Mesothelial cell of epicardium (in vitro differentiated cells): Measurements from ENCODE around the gene BAHCC1. TPM values are rescaled to one million over a fixed set of nuclear protein-coding genes. Genes with fewer than 3 reads are reported as not detected.

ENCODE experiments used
- DNase-seq, 2 experiments: peaks; one replicate each; pipeline ENCODE4 v3.0.0; 2021; ENCODE audit warnings: low spot score in 2 of 2; ENCODE audit not compliant: unreplicated experiment in 2 of 2
- H3K27ac Mint-ChIP-seq: 2 replicates; pipeline ENCODE4 v1.8.0; 2021; ENCODE audit warnings: mixed read lengths
- H3K27me3 Mint-ChIP-seq: 2 replicates; pipeline ENCODE4 v1.8.0; 2021; ENCODE audit warnings: low read depth, mixed read lengths
- H3K36me3 Mint-ChIP-seq: 2 replicates; pipeline ENCODE4 v1.8.0; 2021; ENCODE audit warnings: mixed read lengths
- H3K4me1 Mint-ChIP-seq: 2 replicates; pipeline ENCODE4 v1.8.0; 2021; ENCODE audit warnings: mixed read lengths
- H3K4me3 Mint-ChIP-seq: 2 replicates; pipeline ENCODE4 v1.8.0; 2021; ENCODE audit warnings: mild to moderate bottlenecking, moderate library complexity, mixed read lengths
- H3K9me3 Mint-ChIP-seq: 2 replicates; pipeline ENCODE4 v1.8.0; 2021; ENCODE audit warnings: mixed read lengths
- CTCF ChIP-seq: fragments of 200-600 bp; sonication (generic); IDR thresholded peaks from one replicate; pipeline ENCODE4 v1.5.0; 2021; ENCODE audit warnings: antibody characterized with exemption; ENCODE audit not compliant: unreplicated experiment
- total RNA-seq: library from RNA; stranded (reverse); gene quantifications from 3 replicates; pipeline ENCODE4 v1.2.1, GENCODE V29; 2021

BAHCC1 gene
- total RNA-seq, 1 donor from 2014 or later, result 34.9 TPM

- H3K4me1 Mint-ChIP-seq, result no peaks in the 10 kb centered on the region
- H3K27me3 Mint-ChIP-seq, result no peaks in the 10 kb centered on the region
- H3K27ac Mint-ChIP-seq, result no peak overlapping the region
- no peak overlapping the region for H3K4me3 Mint-ChIP-seq
- no peak for DNase-seq
- no peak for TF ChIP-seq CTCF
- H3K9me3 Mint-ChIP-seq, result no peaks in the 10 kb centered on the region
- no peaks in the 10 kb centered on the region for H3K36me3 Mint-ChIP-seq
Observed at GRCh38 chr17:81433656-81434055, 38.4 kb downstream of the BAHCC1 start.

GRCh38 chr17:81434072-81434471 is 38.8 kb downstream of the BAHCC1 start:
- TF ChIP-seq CTCF, result no peak
- no peaks in the 10 kb centered on the region for H3K9me3 Mint-ChIP-seq
- no peak overlapping the region for H3K4me3 Mint-ChIP-seq
- no peak for DNase-seq
- H3K36me3 Mint-ChIP-seq, result no peaks in the 10 kb centered on the region
- no peaks in the 10 kb centered on the region for H3K4me1 Mint-ChIP-seq
- no peak overlapping the region for H3K27ac Mint-ChIP-seq
- H3K27me3 Mint-ChIP-seq, result no peaks in the 10 kb centered on the region

- H3K27ac Mint-ChIP-seq, result no peak overlapping the region
- H3K27me3 Mint-ChIP-seq, result no peaks in the 10 kb centered on the region
- no peak for DNase-seq
- no peak for TF ChIP-seq CTCF
- no peaks in the 10 kb centered on the region for H3K36me3 Mint-ChIP-seq
- H3K9me3 Mint-ChIP-seq, result no peaks in the 10 kb centered on the region
- no peak overlapping the region for H3K4me3 Mint-ChIP-seq
- no peaks in the 10 kb centered on the region for H3K4me1 Mint-ChIP-seq
Observed at GRCh38 chr17:81434681-81435417, 39.6 kb downstream of the BAHCC1 start.

DNA sequence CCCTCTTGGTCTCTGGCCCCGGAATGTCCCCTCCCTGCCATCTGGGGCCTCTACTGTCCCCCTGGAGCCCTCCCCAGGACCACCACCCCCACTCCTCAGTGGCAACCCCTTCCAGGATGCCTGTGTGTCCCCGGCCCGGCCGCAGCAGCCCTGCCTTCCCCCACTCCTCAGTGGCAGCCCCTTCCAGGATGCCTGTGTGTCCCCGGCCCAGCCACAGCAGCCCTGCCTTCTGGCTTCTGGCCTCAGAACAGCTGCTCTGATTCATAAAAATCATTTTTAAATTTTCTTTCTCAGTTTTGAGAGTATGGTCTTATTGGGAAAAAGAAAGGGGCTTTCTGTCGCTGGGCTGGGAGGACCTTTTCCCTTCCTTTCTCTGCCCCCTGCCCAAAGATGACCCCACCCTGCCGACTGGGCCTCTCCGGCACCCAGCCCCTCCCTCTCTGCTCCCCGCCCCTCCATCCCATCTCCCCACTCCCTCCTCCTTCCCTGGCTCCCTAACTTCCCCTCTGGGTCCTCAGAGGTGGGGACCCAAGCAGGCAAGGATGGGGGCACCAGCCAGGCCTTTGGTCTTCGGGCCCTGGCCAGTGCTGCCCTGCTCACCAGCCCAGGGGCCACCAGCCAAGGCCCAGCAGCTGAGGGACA is 40.5 kb downstream of the BAHCC1 start:
- Mint-ChIP-seq H3K4me3 (no peak overlapping the region), H3K4me1 (no peaks in the 10 kb centered on the region), H3K27me3 (no peaks in the 10 kb centered on the region), H3K27ac (peak overlapping the region; percentile 50), H3K36me3 (no peaks in the 10 kb centered on the region), H3K9me3 (no peaks in the 10 kb centered on the region)
- TF ChIP-seq CTCF, result no peak
- DNase-seq, result no peak

DNA sequence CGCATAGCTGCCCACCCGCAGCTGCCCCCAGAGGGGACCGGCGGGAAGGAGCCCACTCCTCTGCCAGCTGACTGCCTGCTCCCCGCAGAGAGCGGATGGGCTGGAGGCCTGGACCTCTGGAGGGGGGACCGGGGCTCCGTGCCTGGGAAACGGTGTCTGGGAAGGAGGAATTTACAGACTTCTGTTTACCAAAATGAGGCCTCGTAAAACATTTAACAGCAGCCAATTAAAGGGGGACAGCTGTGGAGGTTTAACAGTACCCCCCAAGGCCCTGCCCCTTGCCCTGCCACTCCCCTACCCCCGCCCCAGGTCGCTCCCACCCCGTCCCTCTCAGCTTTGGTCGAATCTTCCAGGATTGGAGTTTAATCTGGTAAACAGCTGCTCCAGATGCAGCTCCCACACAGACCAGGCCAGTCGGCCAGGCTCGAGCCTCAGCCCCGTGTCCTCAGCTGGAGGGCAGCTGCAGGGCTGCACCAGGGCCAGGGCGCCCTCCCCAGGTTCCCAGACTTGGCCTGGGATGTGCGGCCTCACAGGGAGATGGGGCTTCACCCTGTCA is 41.1 kb downstream of the BAHCC1 start:
- H3K27me3 Mint-ChIP-seq, result no peaks in the 10 kb centered on the region
- H3K9me3 Mint-ChIP-seq, result no peaks in the 10 kb centered on the region
- no peak for TF ChIP-seq CTCF
- DNase-seq, result no peak
- no peaks in the 10 kb centered on the region for H3K36me3 Mint-ChIP-seq
- no peaks in the 10 kb centered on the region for H3K4me1 Mint-ChIP-seq
- H3K4me3 Mint-ChIP-seq, result no peak overlapping the region
- no peak overlapping the region for H3K27ac Mint-ChIP-seq
